HT1080 (cell line): ENCODE measurements around the gene PDZK1. TPM values are rescaled to one million over a fixed set of nuclear protein-coding genes. Genes with fewer than 3 reads are reported as not detected.
A peak's percentile ranks its signal among the peaks of the same experiment; 100 is the strongest.
"Not testable (repeated sequence)": the region's sequence is repeated elsewhere in the genome, so short reads cannot be mapped to it uniquely, and the experiment has no call there.

Experiments
- DNase-seq: peaks from one replicate; pipeline ENCODE4 v3.0.0-alpha.2; 2015; ENCODE audit warnings: low read depth
- total RNA-seq: library from RNA; depleted of rRNA; stranded (reverse); fragments of >200 nt; shearing (Covaris generic); gene quantifications from 2 replicates; pipeline ENCODE4 v1.2.3, GENCODE V29; 2014

PDZK1 gene
- total RNA-seq, 1 experiment from 2014 or later = not detected

- DNase-seq = no peak
These were observed 3.3 kb upstream of the PDZK1 start for GRCh38 chr1:145710291-145711027.

DNA sequence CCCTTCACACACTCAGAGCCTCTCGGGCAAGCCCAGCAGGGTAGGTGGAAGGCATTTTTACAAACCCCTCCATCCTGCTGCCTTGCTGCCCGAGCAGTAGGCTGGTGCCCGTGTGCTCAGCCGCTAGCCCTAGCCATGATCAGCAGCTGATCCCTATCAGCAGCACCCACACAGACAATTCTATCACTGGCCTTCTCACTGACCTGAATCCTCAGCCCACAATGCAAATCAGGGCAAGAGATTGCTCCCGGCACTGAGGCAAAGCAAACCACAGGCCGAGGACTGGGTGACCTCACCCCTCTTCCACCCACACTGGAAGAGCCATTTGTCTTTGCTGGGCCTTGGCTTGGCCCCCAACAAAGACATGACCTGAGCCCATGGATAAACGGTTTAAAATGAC, 895 bp upstream of the PDZK1 start:
- DNase-seq = no peak

GRCh38 chr1:145706086-145706664, 993 bp downstream of the PDZK1 start:
- DNase-seq = peak; percentile 77

DNA sequence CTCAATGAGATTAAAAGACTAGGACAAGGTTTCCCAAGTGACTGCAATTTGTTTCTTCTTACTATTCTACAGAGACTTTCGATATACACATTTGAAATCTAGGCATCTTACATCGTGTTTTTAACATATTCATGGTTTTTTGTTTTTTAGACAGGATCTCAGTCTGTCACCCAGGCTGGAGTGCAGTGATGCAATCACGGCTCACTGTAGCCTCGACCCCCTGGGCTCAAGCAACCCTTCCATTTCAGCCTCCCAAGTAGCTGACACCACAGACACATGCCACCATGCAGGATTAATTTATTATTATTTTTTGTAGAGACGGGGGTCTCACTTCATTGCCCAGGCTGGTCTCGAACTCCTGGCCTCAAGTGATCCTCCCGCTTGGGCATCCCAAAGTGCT, 1.5 kb downstream of the PDZK1 start:
- no peak for DNase-seq

- DNase-seq = no peak
These were observed 4.3 kb downstream of the PDZK1 start for GRCh38 chr1:145702826-145703225.

- no peak for DNase-seq
These were observed 5.1 kb downstream of the PDZK1 start for GRCh38 chr1:145702052-145702451.

GRCh38 chr1:145701306-145701862, 5.8 kb downstream of the PDZK1 start:
- DNase-seq = no peak

DNA sequence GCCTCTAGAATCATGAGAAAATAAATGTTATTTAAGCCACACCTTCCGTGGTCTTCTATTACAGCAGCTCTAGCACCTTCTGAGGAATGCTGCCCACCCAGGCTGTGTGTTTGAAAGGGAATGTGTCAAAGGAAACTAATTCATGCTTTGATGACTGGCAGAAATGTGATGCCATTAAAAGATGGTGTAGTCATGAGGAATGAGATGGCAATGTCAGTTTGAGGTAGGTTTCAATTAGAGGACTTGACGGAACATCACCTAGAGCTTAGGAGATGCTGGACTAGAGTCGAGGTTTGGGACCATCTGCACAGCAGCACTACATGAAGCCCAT, 10.6 kb downstream of the PDZK1 start:
- DNase-seq = no peak

DNA sequence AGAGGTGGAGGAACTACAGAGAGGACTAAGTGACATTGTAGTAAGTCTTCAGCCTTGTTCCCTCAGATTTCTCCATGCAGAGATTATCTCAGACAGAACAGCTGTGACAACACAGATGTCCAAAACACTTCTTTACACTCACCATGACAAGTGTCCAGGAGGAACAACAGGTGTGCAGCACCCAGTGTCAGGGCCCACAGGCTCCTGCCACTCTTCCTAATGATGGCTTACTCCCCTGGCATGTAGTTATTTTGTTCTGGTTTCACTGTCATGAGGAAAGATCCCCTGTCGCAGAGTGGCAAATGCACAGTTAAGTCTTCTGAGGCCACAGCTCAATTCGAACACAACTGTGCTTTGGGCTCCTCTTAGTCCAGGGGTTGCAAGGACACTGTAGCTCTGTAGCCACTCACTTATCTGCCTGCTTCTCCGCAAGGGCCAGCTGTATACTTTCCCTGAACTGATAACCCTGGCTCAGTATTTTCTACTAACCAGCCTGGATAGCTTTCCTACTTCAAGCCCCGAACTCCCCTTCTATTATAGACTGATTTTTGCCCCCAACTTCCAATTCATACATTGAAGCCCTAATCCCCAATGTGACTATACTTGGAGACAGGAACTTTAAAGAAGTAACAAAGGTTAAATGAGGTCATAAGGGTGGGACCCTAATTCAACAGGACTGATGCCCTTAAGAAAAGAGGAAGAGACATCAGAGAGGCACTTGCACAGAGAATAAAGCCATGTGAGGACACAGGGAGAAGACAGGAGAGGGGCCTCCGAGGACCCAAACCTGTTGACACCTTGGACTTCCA, 11.1 kb downstream of the PDZK1 start:
- no peak for DNase-seq

DNA sequence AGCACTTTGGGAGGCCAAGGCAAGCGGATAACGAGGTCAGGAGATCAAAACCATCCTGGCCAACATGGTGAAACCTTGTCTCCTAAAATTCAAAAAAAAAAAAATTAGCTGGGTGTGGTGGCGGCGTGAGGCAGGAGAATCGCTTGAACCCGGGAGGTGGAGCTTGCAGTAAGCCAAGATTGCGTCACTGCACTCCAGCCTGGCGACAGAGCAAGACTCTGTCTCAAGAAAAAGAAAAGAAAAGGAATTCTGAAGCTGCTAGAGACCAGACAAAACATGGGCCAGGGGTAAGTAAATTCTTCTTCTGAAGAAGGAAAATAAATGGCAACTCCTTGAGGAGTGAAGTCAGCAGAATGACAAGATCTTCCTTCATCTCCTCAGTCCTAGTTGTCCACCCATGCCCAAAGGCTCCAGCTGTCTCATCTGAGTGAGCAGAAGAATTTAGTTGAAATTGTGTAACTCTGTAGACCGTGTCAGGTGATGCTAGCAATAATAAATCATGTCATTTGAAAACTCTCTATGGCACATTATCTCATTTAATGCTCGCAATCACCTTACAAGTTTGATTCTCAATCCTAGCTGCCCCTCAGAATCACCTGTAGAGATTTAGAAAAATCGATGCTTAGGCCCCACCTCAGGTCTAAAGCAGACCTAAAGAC, 14.3 kb downstream of the PDZK1 start:
- no peak for DNase-seq

- DNase-seq = peak; percentile 65
These were observed 16.3 kb downstream of the PDZK1 start for GRCh38 chr1:145690587-145691558.

- DNase-seq = no peak
These were observed 17.2 kb downstream of the PDZK1 start for GRCh38 chr1:145689922-145690321.

- no peak for DNase-seq
These were observed 18.2 kb downstream of the PDZK1 start for GRCh38 chr1:145688924-145689323.

DNA sequence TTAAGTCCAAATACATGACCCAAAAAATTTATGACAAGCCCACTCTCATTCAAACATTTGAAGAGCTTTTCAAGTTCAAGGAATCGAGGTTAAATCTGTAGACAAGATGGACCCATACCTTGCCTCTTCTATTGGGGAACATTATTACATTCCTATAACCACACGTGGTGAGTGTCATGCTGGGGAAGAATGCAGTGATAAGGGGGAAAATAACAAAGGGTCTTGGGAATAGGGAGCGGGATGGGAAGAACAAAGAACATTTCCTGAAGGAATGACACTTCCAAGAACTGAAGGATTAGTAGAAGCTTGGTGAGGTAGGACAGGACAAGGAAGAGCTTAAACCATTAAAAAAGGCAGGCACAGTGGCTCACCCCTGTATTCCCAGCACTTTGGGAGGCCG, 18.8 kb downstream of the PDZK1 start:
- no peak for DNase-seq

GRCh38 chr1:145686078-145686477, 21.1 kb downstream of the PDZK1 start:
- DNase-seq = not testable (repeated sequence)

GRCh38 chr1:145684858-145685257, 22.3 kb downstream of the PDZK1 start:
- DNase-seq = not testable (repeated sequence)

DNA sequence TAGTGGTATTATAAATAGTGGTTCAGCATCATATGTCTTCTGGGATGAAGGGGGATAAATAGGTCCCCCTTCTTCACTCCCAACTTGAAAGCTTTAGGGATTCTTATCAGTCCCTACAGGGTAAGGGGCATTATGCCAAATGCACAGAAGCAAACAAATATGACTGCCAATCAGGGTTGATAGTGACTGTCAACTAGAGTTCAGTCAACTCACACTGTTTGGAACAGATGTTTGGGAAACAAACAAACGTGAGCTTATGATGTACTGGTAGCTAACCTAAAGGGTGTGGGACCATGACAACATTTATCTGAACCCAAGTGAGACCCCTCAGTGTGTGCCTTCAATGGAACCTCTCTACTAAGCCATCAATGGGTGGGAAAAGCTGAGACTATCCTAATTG, 34.0 kb downstream of the PDZK1 start:
- not testable (repeated sequence) for DNase-seq

GRCh38 chr1:145670995-145671745, 36.0 kb downstream of the PDZK1 start:
- DNase-seq = not testable (repeated sequence)

GRCh38 chr1:145665015-145665414, 42.2 kb downstream of the PDZK1 start:
- not testable (repeated sequence) for DNase-seq

DNA sequence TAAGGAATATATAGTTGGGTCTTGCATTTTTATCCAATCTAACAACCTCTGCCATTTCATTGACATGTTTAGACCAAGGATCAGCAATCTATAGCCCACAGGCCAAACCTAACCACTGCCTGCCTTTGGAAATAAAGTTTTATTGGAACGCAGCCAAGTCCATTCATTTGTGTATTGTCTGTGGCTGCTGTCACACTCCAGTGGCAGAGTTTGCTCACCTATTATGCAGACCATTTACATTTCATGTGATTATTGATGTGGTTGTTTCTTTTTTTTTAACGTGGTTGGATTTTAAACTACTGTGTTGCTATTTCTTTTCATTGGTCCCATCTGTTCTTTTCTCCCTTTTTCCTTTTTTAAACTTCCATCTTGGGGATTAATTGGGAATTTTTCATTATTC, 44.7 kb downstream of the PDZK1 start:
- DNase-seq = not testable (repeated sequence)
